HepG2 (cell line): Measurements from ENCODE around the gene DDX4. TPM values are rescaled to one million over a fixed set of nuclear protein-coding genes. Genes with fewer than 3 reads are reported as not detected.

Experiments
- ATAC-seq: fragments of 200-7000 bp; cut with Tn5 transposase; 3 replicates; pipeline ENCODE4 v1.9.1; 2020; ENCODE audit warnings: mild to moderate bottlenecking, moderate library complexity
- BruUV-seq: library from RNA; stranded (reverse); fragments of 400-500 nt; replicated peaks from 2 replicates; lab custom pipeline; 2021; lab: Mats Ljungman, UMichigan
- CTCF ChIA-PET: fragments of 300-600 bp; formaldehyde crosslinking; extraction: SDS; loops from one replicate; lab custom pipeline; 2021; ENCODE audit warnings: low total read pairs, inconsistent platforms, low intra/inter-chr PET ratio; lab: Yijun Ruan, JAX
- POLR2A ChIA-PET: fragments of 350-600 bp; sonication (Branson Sonifier 250); formaldehyde crosslinking; loops from one replicate; lab custom pipeline; 2020; ENCODE audit warnings: antibody characterized with exemption, inconsistent platforms; lab: Yijun Ruan, JAX
- DNase-seq: peaks from one replicate; pipeline ENCODE4 v3.0.0-alpha.2; 2015; ENCODE audit warnings: low spot score
- FAIRE-seq: peaks from 3 replicates; lab custom pipeline; 2011; peaks lifted over from hg19 to GRCh38; lab: Jason Lieb, UNC
- H2AFZ ChIP-seq: one replicate; pipeline ENCODE4 v1.6.1; 2011; ENCODE audit warnings: low read length, inconsistent platforms
- H3K27ac ChIP-seq: fragments of 300-600 bp; 3 replicates; pipeline ENCODE4 v1.8.0; 2011; ENCODE audit warnings: mixed run types, mild to moderate bottlenecking, mixed read lengths, low read length, inconsistent platforms; ENCODE audit not compliant: insufficient read depth; ENCODE audit errors: extremely low read length
- H3K27me3 ChIP-seq, 2 experiments: fragments of 200-600 bp in 1 of 2; 2 replicates in 1 of 2; 3 replicates in 1 of 2; pipeline versions ENCODE4 v1.6.0 to v1.8.0; 2011; ENCODE audit warnings: low read length in 2 of 2, mild to moderate bottlenecking in 2 of 2, moderate library complexity in 2 of 2, inconsistent platforms in 1 of 2; ENCODE audit not compliant: insufficient read depth in 2 of 2, control insufficient read depth in 1 of 2
- H3K36me3 ChIP-seq, 2 experiments: fragments of 200-600 bp in 1 of 2; replicated peaks in 1 of 2; 2 replicates in 1 of 2; 3 replicates in 1 of 2; pipeline versions ENCODE4 v1.5.1 to v1.8.0; 2011; ENCODE audit warnings: low read length in 2 of 2, inconsistent platforms in 1 of 2; ENCODE audit not compliant: insufficient read depth in 2 of 2, control insufficient read depth in 1 of 2
- H3K4me1 ChIP-seq: 2 replicates; pipeline ENCODE4 v1.5.1; 2012; ENCODE audit warnings: low read length, inconsistent platforms; ENCODE audit not compliant: insufficient read depth
- H3K4me2 ChIP-seq: 2 replicates; pipeline ENCODE4 v1.6.0; 2011; ENCODE audit warnings: low read depth, low read length, inconsistent platforms
- H3K4me3 ChIP-seq, 3 experiments: fragments of 200-600 bp in 1 of 3; sonication (generic), shearing (Covaris generic) in 1 of 3; replicated peaks in 1 of 3; 2 replicates each; pipeline ENCODE4 v1.5.1; 2011 to 2016; ENCODE audit warnings: low read length in 3 of 3, inconsistent platforms in 2 of 3, low read depth in 2 of 3, mild to moderate bottlenecking in 2 of 3, control low read depth in 1 of 3, mixed read lengths in 1 of 3; ENCODE audit not compliant: insufficient read depth in 1 of 3
- H3K79me2 ChIP-seq: one replicate; pipeline ENCODE4 v1.6.1; 2011; ENCODE audit warnings: low read length, inconsistent platforms; ENCODE audit not compliant: insufficient read depth
- H3K9ac ChIP-seq: 2 replicates; pipeline ENCODE4 v1.6.0; 2011; ENCODE audit warnings: mild to moderate bottlenecking, low read depth, low read length, inconsistent platforms; ENCODE audit not compliant: insufficient read depth
- H3K9me3 ChIP-seq: 2 replicates; pipeline ENCODE4 v1.5.1; 2012; ENCODE audit warnings: mild to moderate bottlenecking, low read length
- H4K20me1 ChIP-seq: 2 replicates; pipeline ENCODE4 v1.6.0; 2011; ENCODE audit warnings: inconsistent platforms, mild to moderate bottlenecking, low read length, moderate library complexity; ENCODE audit not compliant: insufficient read depth
- ADNP ChIP-seq: sonication (generic); formaldehyde crosslinking; IDR thresholded peaks from 2 replicates; pipeline ENCODE4 v1.4.0; 2020; ENCODE audit warnings: missing genetic modification reagents
- BRD4 ChIP-seq: sonication (generic); formaldehyde crosslinking; IDR thresholded peaks from 2 replicates; pipeline ENCODE4 v1.4.0; 2020; ENCODE audit warnings: missing genetic modification reagents
- CEBPG ChIP-seq: IDR thresholded peaks from 2 replicates; pipeline ENCODE4 v1.6.1; 2016
- ETS1 ChIP-seq: sonication (generic); formaldehyde crosslinking; IDR thresholded peaks from 2 replicates; pipeline ENCODE4 v1.4.0; 2020; ENCODE audit warnings: missing genetic modification reagents
- MATR3 ChIP-seq: sonication (generic); formaldehyde crosslinking; IDR thresholded peaks from 2 replicates; pipeline ENCODE4 v1.4.0; 2020; ENCODE audit warnings: missing genetic modification reagents
- NR2F1 ChIP-seq, 2 experiments: fragments of 450-650 bp in 1 of 2; formaldehyde crosslinking in 1 of 2; IDR thresholded peaks; 2 replicates each; pipeline versions ENCODE4 v1.5.0 to v1.6.1; 2016 to 2020; ENCODE audit warnings: mild to moderate bottlenecking in 1 of 2, missing compliant biosample characterization in 1 of 2, missing genetic modification reagents in 1 of 2, moderate library complexity in 1 of 2
- SAP130 ChIP-seq: IDR thresholded peaks from 2 replicates; pipeline ENCODE4 v1.6.1; 2016; ENCODE audit warnings: low read depth
- SOX13 ChIP-seq, 3 experiments: fragments of 450-650 bp in 1 of 3; sonication (generic) in 1 of 3; formaldehyde crosslinking in 1 of 3; IDR thresholded peaks in 2 of 3; conservative IDR thresholded peaks in 1 of 3; 2 replicates each; pipeline versions ENCODE4 v1.5.0 to v1.6.1; 2016 to 2020; ENCODE audit warnings: antibody characterized with exemption in 1 of 3, mild to moderate bottlenecking in 1 of 3, missing compliant biosample characterization in 1 of 3, missing genetic modification reagents in 1 of 3, moderate library complexity in 1 of 3
- THAP11 ChIP-seq: IDR thresholded peaks from 2 replicates; pipeline ENCODE4 v1.6.1; 2016; ENCODE audit warnings: missing biosample characterization, missing genetic modification reagents
- THYN1 ChIP-seq: sonication (generic); formaldehyde crosslinking; IDR thresholded peaks from 2 replicates; pipeline ENCODE4 v1.8.1; 2023; ENCODE audit warnings: low read depth, mild to moderate bottlenecking, moderate library complexity, missing genetic modification reagents, borderline replicate concordance
- ZNF710 ChIP-seq: sonication (generic); formaldehyde crosslinking; IDR thresholded peaks from 2 replicates; pipeline ENCODE4 v1.5.0; 2020; ENCODE audit warnings: mild to moderate bottlenecking, missing genetic modification reagents, borderline replicate concordance
- ZNF768 ChIP-seq: sonication (generic); formaldehyde crosslinking; IDR thresholded peaks from 2 replicates; pipeline ENCODE4 v1.4.0; 2020; ENCODE audit warnings: missing genetic modification reagents
- WGBS: methylation state at CpG from one replicate; pipeline ENCODE4 v1.1.6; 2017; ENCODE audit warnings: low lambda C conversion rate; 5-methylcytosine and 5-hydroxymethylcytosine counted together
- in situ Hi-C: cut with HindIII; loops from 2 replicates; pipeline ENCODE4 v1.10.0; 2017; ENCODE audit warnings: low pct_unique_long_range_greater_than_20kb; ENCODE audit not compliant: extremely low pct_ligation_motif_present
- intact Hi-C: fragments of 100-400 bp; cut with micrococcal nuclease; formaldehyde crosslinking; loops from one replicate; pipeline ENCODE4 v1.10.0; 2022; ENCODE audit not compliant: unreplicated experiment
- polyA plus RNA-seq, 8 experiments: library from polyadenylated mRNA; depleted of rRNA in 3 of 8; stranded (reverse) in 7 of 8; unstranded in 1 of 8; fragments of >200 nt; fragmentation: Illumina TruSeq in 4 of 8; extraction: Trizol in 4 of 8; gene quantifications; 2 replicates each; pipeline versions ENCODE4 v1.2.1 to v1.2.3, GENCODE V29; 2011 to 2016; ENCODE audit warnings: low read depth in 4 of 8, missing spikeins in 1 of 8, mixed read lengths in 1 of 8; ENCODE audit not compliant: insufficient read depth in 1 of 8
- total RNA-seq, 5 experiments: library from RNA; depleted of rRNA; stranded (reverse); fragments of >200 nt; fragmentation: Illumina TruSeq; extraction: Trizol; gene quantifications; 2 replicates each; pipeline ENCODE4 v1.2.3, GENCODE V29; 2016; ENCODE audit warnings: low read depth in 1 of 5

The DDX4 gene
- total and polyA plus RNA-seq, 2 of the 13 experiments (the other 11 are each of a cell fraction or from before 2014, with no cell fraction given) = 0.05 TPM; not detected in 1

GRCh38 chr5:55691265-55692105 lies 46.4 kb upstream of the DDX4 start (continued):
- TF ChIP-seq ZNF710 (CRISPR knock-in tag) (peak; percentile 84; the same call in 1 of the 2 replicates), ETS1 (CRISPR knock-in tag) (no peak), SOX13 (IDR thresholded peaks at IDR 0.05) (no peak), SOX13 (CRISPR knock-in tag; conservative IDR thresholded peaks at IDR 0.05 in 1 of 2, IDR thresholded peaks at IDR 0.05 in 1 of 2) (peak in 1 of 2 experiments; percentile 46; a peak in 2 of 4 replicates), THYN1 (CRISPR knock-in tag) (no peak), CEBPG (CRISPR knock-in tag) (peak; percentile 63; the same call in 1 of the 2 replicates), SAP130 (peak; percentile 14; the same call in 1 of the 2 replicates), THAP11 (CRISPR knock-in tag) (peak; percentile 24; the same call in 1 of the 2 replicates)

GRCh38 chr5:55692106-55692417 lies 45.8 kb upstream of the DDX4 start:
- BruUV-seq = TSS peak; percentile 25
- Histone ChIP-seq H3K9ac (no peak overlapping the region), H3K4me2 (peak overlapping the region; percentile 58; the same call in 1 of the 2 replicates), H3K4me1 (peaks cover 32% of the 10 kb centered on the region), H3K4me3 (no peak overlapping the region), H3K9me3 (no peaks in the 10 kb centered on the region), H4K20me1 (no peaks in the 10 kb centered on the region), H3K36me3 (no peaks in the 10 kb centered on the region), H3K27me3 (no peaks in the 10 kb centered on the region; a peak in 1 of 5 replicates), H3K79me2 (no peaks in the 10 kb centered on the region), H2AFZ (no peak overlapping the region), H3K27ac (no peak overlapping the region)
- ChIA-PET POLR2A (interaction anchor here (0.7 to 1.1 kb wide), 2 partner anchors 324 to 384 kb away, joined by 3 read pairs; partner anchors contain the start of gene MTREX), CTCF (interaction anchor here (1.0 to 1.8 kb wide), 5 partner anchors 285 to 520 kb away, joined by 3 to 5 read pairs (median 5); partner anchors contain the start of gene MCIDAS)
- 87% methylated on average over 2 of the region's 2 CpGs for WGBS
- intact Hi-C loops = loop anchor here (1.0 to 5.0 kb wide), 6 partner anchors 145 to 519 kb away; partner anchors contain the start of genes CDC20B and MCIDAS
- in situ Hi-C loops = loop anchor here (5.0 to 10.0 kb wide), 3 partner anchors 285 to 520 kb away; partner anchors contain the start of gene CDC20B
- FAIRE-seq (no peak), DNase-seq (no peak), ATAC-seq (no peak)
- TF ChIP-seq ZNF768 (CRISPR knock-in tag) = no peak
- TF ChIP-seq NR2F1 (CRISPR knock-in tag; IDR thresholded peaks at IDR 0.05) = no peak
- TF ChIP-seq ADNP (CRISPR knock-in tag) = no peak
- TF ChIP-seq MATR3 (CRISPR knock-in tag) = no peak
- TF ChIP-seq BRD4 (CRISPR knock-in tag) = no peak
